ENCODE measurements around the gene R3HDM4. TPM values are rescaled to one million over a fixed set of nuclear protein-coding genes. Genes with fewer than 3 reads are reported as not detected.

R3HDM4 gene
- total RNA-seq, 1 donor from 2014 or later = 83.3 TPM

DNA sequence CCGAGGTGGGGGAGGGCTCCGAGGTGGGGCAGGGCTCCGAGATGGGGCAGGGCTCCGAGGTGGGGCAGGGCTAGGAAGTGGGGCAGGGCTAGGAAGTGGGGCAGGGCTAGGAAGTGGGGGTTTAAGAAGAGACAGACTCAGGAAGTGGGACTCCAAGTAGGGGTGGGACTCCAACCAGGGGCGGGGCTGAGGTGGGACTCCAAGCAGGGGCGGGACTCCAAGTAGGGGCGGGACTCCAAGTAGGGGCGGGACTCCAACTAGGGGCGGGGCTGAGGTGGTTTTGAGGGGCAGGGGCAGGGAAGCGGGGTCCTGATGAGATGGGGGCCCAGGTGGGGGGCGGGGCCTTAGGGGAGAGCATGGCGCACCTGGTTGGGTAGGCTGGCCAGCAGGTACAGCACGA is 39.9 kb downstream of the R3HDM4 start:
- intact Hi-C loops (cut with micrococcal nuclease) = no loop called here
- DNase-seq (ENCODE audit: low spot score) = peak; percentile 79
- H3K27me3 Mint-ChIP-seq (ENCODE audit: low read depth) = no peaks in the 10 kb centered on the region
- peaks cover 11% of the 10 kb centered on the region for H3K36me3 Mint-ChIP-seq (ENCODE audit: low read depth)
- peaks cover 2% of the 10 kb centered on the region for H3K4me1 Mint-ChIP-seq (ENCODE audit: low read depth)
- no peaks in the 10 kb centered on the region for H3K9me3 Mint-ChIP-seq
- H3K27ac Mint-ChIP-seq = peak overlapping the region; percentile 67
- H3K4me3 Mint-ChIP-seq (ENCODE audit: low read depth) = no peak overlapping the region

DNA sequence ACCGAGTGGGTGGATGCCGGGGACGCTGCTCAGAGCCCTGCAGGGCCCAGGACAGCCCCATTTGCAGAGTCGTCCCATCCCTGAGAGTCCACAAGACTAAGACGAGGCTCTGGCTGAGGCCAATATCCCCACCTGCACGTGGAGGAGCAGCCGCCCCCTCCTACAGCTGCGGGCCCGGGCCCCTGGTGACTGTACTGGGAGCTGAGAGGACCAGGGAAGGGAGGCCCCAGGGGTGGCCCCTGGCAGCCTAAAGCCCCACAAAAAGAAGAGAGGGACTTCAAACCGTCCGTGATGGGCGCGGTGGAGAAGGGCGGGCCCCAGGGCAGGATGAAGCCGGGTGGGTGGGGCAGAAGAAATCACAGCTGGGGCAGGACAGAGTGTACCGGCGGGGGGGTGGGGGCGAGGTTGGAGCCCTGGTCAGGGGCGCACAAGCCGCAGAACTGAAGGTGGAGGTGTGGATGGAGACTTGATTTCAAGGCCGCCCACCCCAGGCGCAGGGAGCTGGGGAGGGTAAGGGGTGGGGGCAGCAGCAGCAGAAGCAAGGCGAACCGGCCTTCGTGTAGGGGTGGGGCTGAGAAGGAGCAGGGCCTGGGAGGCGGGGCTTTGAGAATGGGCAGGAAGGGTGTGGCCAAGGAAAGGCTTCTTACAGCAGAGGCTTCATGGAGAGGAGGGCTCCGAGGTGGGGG is 40.6 kb downstream of the R3HDM4 start:
- H3K4me1 Mint-ChIP-seq (ENCODE audit: low read depth) = peaks cover 2% of the 10 kb centered on the region
- H3K9me3 Mint-ChIP-seq = no peaks in the 10 kb centered on the region
- intact Hi-C loops (cut with micrococcal nuclease) = no loop called here
- peak overlapping the region; percentile 65 for H3K4me3 Mint-ChIP-seq (ENCODE audit: low read depth)
- no peaks in the 10 kb centered on the region for H3K27me3 Mint-ChIP-seq (ENCODE audit: low read depth)
- peak; percentile 87 for DNase-seq (ENCODE audit: low spot score)
- peaks cover 14% of the 10 kb centered on the region for H3K36me3 Mint-ChIP-seq (ENCODE audit: low read depth)
- peak overlapping the region; percentile 49 for H3K27ac Mint-ChIP-seq

DNA sequence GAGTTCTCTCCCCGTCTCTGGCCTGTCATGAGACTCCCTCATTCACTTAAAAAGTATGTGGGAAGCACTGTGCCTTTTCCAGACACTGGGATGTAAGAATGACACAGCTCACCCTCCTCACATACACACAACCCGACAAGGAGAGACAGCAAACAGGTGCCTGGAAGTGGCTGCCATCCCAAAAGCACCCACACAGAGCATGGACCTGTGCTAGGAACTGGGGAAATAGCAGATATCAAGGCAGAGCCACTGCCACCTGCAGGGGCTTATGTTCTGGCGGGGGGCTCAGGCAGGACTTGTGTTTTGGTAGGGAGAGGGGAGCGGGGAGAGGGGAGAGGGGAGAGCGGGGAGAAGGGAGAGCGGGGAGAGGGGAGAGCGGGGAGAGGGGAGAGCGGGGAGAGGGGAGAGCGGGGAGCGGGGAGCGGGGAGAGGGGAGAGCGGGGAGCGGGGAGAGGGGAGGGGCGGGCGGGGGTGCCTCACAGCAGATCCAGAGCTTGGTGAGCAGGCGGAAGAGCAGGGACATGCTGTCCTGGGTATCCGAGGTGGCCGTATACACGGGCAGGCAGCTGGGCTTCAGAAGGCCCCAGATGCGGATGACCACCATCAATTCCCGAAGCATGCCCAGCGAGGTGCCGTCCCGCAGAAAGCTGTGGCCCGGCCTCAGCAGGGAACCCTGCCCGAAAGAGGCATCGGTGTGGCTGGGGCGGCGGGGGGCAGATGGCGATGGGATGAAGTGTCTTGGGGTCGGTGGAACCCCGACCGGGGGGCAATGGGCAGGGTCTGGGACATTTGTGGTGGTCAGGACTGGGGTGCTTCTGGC is 41.4 kb downstream of the R3HDM4 start:
- intact Hi-C loops (cut with micrococcal nuclease) = no loop called here
- Mint-ChIP-seq H3K36me3 (ENCODE audit: low read depth) (peaks cover 16% of the 10 kb centered on the region), H3K4me1 (ENCODE audit: low read depth) (peaks cover 2% of the 10 kb centered on the region), H3K27me3 (ENCODE audit: low read depth) (no peaks in the 10 kb centered on the region), H3K4me3 (ENCODE audit: low read depth) (peak overlapping the region; percentile 33), H3K9me3 (no peaks in the 10 kb centered on the region), H3K27ac (peak overlapping the region; percentile 72)
- no peak for DNase-seq (ENCODE audit: low spot score)

DNA sequence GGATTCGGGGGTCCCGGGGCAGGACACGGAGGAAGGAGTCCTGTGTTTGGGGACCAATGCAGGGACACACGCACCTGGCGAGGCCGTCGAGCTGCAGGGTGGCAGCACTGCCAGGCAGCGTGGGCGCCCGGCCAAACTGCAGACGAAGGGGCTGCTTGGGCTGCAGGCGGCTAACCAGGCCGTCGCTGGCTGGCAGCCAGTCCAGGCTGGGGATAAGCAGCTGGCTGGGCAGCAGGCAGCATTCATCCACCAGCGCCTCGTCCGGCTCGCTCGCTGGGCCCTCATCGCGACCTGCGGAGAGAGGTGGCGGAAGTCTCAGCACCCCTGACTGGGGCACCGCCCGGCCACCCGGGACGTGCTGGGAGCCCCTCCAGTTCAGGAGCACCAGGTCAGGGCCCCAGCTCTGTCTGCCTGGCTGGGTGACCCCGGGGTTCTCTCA is 42.0 kb downstream of the R3HDM4 start:
- Mint-ChIP-seq H3K27me3 (ENCODE audit: low read depth) (no peaks in the 10 kb centered on the region), H3K9me3 (no peaks in the 10 kb centered on the region), H3K4me1 (ENCODE audit: low read depth) (peaks cover 2% of the 10 kb centered on the region), H3K36me3 (ENCODE audit: low read depth) (peaks cover 13% of the 10 kb centered on the region), H3K27ac (no peak overlapping the region), H3K4me3 (ENCODE audit: low read depth) (no peak overlapping the region)
- no peak for DNase-seq (ENCODE audit: low spot score)
- intact Hi-C loops (cut with micrococcal nuclease) = no loop called here

DNA sequence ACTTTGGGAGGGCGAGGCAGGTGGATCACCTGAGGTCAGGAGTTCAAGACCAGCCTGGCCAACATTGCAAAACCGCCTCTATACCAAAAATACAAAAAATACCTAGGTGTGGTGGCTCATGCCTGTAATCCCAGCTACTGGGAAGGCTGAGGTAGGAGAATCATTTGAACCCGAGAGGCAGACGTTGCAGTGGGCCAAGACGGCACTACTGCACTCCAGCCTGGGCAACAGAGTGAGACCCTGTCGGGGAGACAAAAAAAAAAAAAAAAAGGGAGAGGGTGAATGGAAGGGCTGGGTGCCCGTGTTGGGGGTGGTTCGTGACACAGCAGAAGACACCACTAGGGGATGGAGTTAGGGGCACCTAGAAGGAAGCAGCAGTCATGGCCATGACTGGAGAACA is 42.7 kb downstream of the R3HDM4 start:
- Mint-ChIP-seq H3K9me3 (no peaks in the 10 kb centered on the region), H3K27ac (no peak overlapping the region), H3K4me3 (ENCODE audit: low read depth) (no peak overlapping the region), H3K4me1 (ENCODE audit: low read depth) (peaks cover 2% of the 10 kb centered on the region), H3K27me3 (ENCODE audit: low read depth) (no peaks in the 10 kb centered on the region), H3K36me3 (ENCODE audit: low read depth) (peaks cover 13% of the 10 kb centered on the region)
- intact Hi-C loops (cut with micrococcal nuclease) = no loop called here
- no peak for DNase-seq (ENCODE audit: low spot score)

DNA sequence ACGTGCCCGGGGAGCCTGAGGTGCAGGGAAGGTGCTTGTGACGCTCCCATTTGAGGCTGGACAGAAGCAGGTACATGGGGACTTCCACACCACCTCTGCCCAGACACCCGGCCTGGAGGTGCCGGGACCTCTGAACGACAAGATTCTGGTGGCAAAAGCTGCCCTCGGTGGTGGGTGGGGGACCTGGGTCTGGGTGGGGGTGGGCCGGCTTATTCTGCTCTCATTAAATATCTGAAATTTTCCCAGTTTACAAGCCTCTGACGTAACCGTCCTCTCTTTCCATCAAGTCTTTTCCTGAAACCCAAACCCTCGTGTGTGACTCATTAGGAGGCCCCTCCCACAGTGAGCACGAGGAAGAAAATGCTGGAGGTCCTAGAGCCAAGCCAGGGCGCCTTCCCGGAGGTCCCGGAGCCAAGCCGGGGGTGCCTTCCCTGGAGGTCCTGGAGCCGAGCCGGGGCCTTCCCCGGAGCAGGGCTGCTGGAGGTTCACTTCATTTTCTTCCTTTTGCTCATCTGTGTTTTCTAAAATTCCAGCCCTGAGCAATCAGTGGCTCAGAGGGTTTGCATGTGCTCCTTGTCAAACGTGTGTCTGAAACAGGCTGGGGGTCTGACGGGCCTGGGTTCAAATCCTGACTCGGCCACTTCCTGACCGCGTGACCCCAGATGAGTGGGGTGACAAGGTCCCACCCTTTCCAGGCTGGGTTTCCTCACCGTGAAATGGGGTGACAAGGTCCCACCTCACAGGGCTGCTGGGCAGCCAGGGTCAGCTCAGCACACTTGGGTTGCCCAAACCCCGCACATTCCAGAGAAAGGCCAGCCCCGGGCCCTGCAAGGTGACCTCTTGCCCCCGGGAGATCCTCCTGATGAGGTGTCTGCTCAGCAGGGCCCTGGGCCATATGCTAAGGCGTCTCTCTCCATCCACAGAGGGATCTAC is 43.5 kb downstream of the R3HDM4 start:
- peaks cover 13% of the 10 kb centered on the region for H3K36me3 Mint-ChIP-seq (ENCODE audit: low read depth)
- H3K9me3 Mint-ChIP-seq = no peaks in the 10 kb centered on the region
- no peak for DNase-seq (ENCODE audit: low spot score)
- intact Hi-C loops (cut with micrococcal nuclease) = no loop called here
- H3K4me1 Mint-ChIP-seq (ENCODE audit: low read depth) = peaks cover 2% of the 10 kb centered on the region
- H3K27ac Mint-ChIP-seq = no peak overlapping the region
- H3K4me3 Mint-ChIP-seq (ENCODE audit: low read depth) = no peak overlapping the region
- no peaks in the 10 kb centered on the region for H3K27me3 Mint-ChIP-seq (ENCODE audit: low read depth)

DNA sequence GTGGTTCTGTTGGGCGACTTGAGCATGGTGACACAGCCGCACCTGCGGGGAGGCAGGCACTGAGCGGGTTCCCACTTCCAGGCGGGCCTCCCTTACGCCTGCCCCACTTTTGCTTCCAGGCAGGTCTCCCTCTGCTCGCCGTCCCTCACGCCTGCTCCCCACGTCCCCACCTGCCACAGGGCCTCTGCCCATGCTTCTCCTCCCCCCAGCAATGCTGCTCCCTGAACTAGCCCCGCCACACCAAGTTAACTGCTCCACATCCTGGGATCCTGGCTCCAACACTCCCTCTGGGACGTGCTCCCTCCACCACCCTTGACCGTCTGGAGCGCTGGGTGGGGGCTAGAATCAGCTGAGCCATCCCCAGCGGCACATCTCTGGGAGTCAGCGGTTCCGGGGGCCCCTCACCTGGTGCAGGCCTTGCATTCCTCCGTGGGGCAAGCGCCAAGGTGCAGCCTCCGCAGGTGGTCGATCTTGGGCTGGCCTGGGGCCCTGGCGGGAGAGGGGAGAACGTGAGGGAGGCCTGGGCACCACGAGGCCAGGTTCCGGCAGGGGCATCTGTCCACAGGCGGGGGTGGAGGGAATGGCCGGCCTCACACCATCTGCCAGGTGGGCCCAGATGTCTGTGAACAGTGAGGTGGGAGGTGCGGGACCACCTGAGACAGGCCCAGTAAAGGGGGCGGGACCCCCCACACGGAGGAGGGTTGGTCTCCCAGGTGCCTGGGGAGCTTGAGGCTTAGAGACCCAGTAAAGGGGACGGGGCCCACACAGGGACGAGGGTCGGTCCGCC is 44.4 kb downstream of the R3HDM4 start:
- intact Hi-C loops (cut with micrococcal nuclease) = no loop called here
- Mint-ChIP-seq H3K9me3 (no peaks in the 10 kb centered on the region), H3K36me3 (ENCODE audit: low read depth) (peaks cover 13% of the 10 kb centered on the region), H3K27me3 (ENCODE audit: low read depth) (no peaks in the 10 kb centered on the region), H3K27ac (no peak overlapping the region), H3K4me1 (ENCODE audit: low read depth) (peaks cover 3% of the 10 kb centered on the region), H3K4me3 (ENCODE audit: low read depth) (no peak overlapping the region)
- DNase-seq (ENCODE audit: low spot score) = no peak

DNA sequence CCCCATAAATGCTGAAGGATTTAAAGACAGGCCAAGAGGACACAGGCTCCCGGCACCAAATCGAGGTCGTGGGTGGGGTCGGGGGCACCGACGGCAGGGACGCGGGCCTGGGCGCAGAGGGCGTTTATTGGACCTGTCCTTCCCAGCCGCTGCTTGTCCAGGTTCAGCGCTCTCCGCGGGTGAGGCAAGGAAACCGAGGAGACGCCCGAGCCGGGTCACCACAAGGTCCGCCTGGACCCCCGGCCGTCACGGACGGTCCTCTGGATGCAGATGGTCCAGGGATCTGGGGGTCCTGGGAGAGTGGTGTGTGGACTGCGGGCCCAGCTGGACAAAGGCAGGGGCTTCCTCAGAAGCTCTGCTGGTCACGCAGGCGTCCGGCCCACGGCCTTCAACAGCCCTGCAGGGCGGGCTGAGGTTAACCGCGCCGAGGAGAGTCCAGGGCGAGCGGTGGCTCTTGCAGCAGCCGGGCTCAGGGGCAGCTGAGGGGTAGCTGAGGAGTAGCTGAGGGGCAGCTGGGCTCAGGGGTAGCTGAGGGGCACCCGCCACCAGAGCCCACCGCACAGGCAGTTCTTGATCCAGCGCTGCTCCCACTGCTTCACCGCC is 45.1 kb downstream of the R3HDM4 start:
- intact Hi-C loops (cut with micrococcal nuclease) = no loop called here
- H3K27me3 Mint-ChIP-seq (ENCODE audit: low read depth) = no peaks in the 10 kb centered on the region
- no peak overlapping the region for H3K4me3 Mint-ChIP-seq (ENCODE audit: low read depth)
- H3K4me1 Mint-ChIP-seq (ENCODE audit: low read depth) = peaks cover 7% of the 10 kb centered on the region
- no peak overlapping the region for H3K27ac Mint-ChIP-seq
- no peaks in the 10 kb centered on the region for H3K9me3 Mint-ChIP-seq
- DNase-seq (ENCODE audit: low spot score) = no peak
- peaks cover 13% of the 10 kb centered on the region for H3K36me3 Mint-ChIP-seq (ENCODE audit: low read depth)

DNA sequence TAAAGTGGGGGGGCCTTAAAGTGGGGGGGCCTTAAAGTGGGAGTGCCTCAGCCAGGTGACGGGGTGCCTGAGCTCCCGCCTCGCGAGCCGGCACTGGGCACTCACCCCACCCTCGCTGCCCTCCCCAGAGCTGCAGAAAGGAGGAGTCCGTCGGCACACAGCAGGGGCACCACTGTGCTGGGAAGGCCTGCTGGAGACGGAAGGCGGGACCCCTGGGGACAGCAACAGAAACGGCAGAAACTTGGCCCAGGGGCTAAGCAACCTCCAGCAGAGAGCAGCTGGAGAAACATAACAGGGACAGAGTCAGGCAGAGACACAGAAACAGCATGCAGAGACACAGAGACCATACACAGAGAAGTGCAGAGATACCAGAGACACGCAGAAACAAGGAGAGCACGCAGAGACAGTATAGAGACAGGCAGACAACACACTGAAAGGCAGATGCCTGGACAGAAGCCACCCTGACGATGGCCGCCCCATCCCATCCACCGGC is 45.7 kb downstream of the R3HDM4 start:
- DNase-seq (ENCODE audit: low spot score) = no peak
- no peak overlapping the region for H3K4me3 Mint-ChIP-seq (ENCODE audit: low read depth)
- intact Hi-C loops (cut with micrococcal nuclease) = no loop called here
- H3K27me3 Mint-ChIP-seq (ENCODE audit: low read depth) = no peaks in the 10 kb centered on the region
- peaks cover 9% of the 10 kb centered on the region for H3K4me1 Mint-ChIP-seq (ENCODE audit: low read depth)
- H3K36me3 Mint-ChIP-seq (ENCODE audit: low read depth) = peaks cover 13% of the 10 kb centered on the region
- H3K9me3 Mint-ChIP-seq = no peaks in the 10 kb centered on the region
- H3K27ac Mint-ChIP-seq = no peak overlapping the region

DNA sequence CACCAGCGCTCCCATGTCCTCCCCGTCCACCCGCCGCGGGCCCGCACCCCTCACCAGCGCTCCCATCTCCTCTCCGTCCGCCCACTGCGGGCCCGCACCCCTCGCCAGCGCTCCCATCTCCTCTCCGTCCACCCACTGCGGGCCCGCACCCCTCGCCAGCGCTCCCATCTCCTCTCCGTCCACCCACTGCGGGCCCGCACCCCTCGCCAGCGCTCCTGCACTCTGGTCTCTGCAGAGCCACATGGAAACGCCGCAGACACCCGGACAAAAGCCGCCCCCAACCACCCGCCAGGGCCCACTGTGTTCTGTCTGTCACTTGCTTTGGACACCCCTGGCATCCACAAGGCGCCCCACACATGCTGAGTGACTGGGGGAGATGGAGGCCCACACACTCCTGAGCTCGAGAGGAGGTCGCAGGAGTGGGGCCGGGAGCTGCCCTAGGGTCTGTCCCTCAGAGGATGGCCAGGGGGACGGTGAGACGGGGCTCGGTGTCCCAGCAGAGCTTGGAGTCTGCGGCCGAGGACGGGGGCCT is 46.2 kb downstream of the R3HDM4 start:
- DNase-seq (ENCODE audit: low spot score) = no peak
- H3K4me1 Mint-ChIP-seq (ENCODE audit: low read depth) = peaks cover 9% of the 10 kb centered on the region
- H3K4me3 Mint-ChIP-seq (ENCODE audit: low read depth) = no peak overlapping the region
- H3K27ac Mint-ChIP-seq = no peak overlapping the region
- H3K27me3 Mint-ChIP-seq (ENCODE audit: low read depth) = no peaks in the 10 kb centered on the region
- no peaks in the 10 kb centered on the region for H3K9me3 Mint-ChIP-seq
- intact Hi-C loops (cut with micrococcal nuclease) = no loop called here
- peaks cover 13% of the 10 kb centered on the region for H3K36me3 Mint-ChIP-seq (ENCODE audit: low read depth)

DNA sequence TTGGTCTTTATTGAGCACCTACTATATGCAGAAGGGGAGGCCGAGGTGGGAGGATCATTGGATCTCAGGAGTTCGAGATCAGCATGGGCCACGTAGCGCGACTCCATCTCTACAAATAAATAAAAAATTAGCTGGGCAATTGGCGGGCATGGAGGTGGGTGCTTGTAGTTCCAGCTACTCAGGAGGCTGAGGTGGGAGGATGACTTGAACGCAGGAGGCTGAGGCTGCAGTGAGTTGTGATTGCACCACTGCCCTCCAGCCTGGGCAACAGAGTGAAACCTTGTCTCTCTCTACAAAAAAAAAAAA is 49.8 kb downstream of the R3HDM4 start:
- Mint-ChIP-seq H3K27me3 (ENCODE audit: low read depth) (peaks cover 6% of the 10 kb centered on the region), H3K27ac (no peak overlapping the region), H3K36me3 (ENCODE audit: low read depth) (peaks cover 5% of the 10 kb centered on the region), H3K4me3 (ENCODE audit: low read depth) (peak overlapping the region; percentile 49), H3K4me1 (ENCODE audit: low read depth) (peaks cover 9% of the 10 kb centered on the region), H3K9me3 (no peaks in the 10 kb centered on the region)
- no peak for DNase-seq (ENCODE audit: low spot score)
- intact Hi-C loops (cut with micrococcal nuclease) = loop anchor here (2.0 to 5.0 kb wide), 3 partner anchors 30 to 119 kb away; partner anchors contain the start of genes MED16, RNU6-9 and WDR18
